Heart left ventricle (tissue), 13 donors: ENCODE data around the gene RACK1.

ENCODE experiments used
- POLR2A ChIP-seq, 2 donors: fragments of 450-650 bp; IDR thresholded peaks; one replicate each; pipeline ENCODE4 v1.6.1; 2017; ENCODE audit warnings: antibody characterized with exemption in 2 of 2, mild to moderate bottlenecking in 2 of 2, moderate library complexity in 2 of 2
- TF ChIP-seq, protein P1 (sequence below), 12 donors: fragments of 200-600 bp; sonication (generic) in 4 of 12; IDR thresholded peaks; one replicate each; pipeline versions ENCODE4 v1.5.0 to v1.8.0; 2018 to 2022; ENCODE audit warnings: antibody characterized with exemption in 12 of 12, mild to moderate bottlenecking in 5 of 12
- donor health status: ischemic (EF 13 %, LVEDD 7.1; RV severe dilation, severe dysfunction).
- donor health status: DM: no; HTN: yes; CAD: no.
- donor health status: DM: no; HTN: no; CAD: no.
- donor health status: ischemic (EF 25% LVEDD 6.9; RV normal size, moderate dysfunction).
- donor health status: ischemic (EF 25% LVEDD 5.7; RV mildly dilated, moderate dysfunction).
- donor health status: ischemic (EF 35%, LVEDD 5.7; RV mildly dilated, moderate dysfunction).
- donor health status: nonischemic (EF 11% LVEDD 7.7; RV severe dilation, severe dysfunction).
- donor health status: DM: yes; HTN: yes; CAD: no.
- donor health status: PGD.
- donor health status: ischemic (EF 29% LVEDD 5.4; RV normal size, mild dysfunction).
- donor health status: nonischemic (EF 23%, LVEDD 6.1; RV moderate dilation, normal function).

DNA sequence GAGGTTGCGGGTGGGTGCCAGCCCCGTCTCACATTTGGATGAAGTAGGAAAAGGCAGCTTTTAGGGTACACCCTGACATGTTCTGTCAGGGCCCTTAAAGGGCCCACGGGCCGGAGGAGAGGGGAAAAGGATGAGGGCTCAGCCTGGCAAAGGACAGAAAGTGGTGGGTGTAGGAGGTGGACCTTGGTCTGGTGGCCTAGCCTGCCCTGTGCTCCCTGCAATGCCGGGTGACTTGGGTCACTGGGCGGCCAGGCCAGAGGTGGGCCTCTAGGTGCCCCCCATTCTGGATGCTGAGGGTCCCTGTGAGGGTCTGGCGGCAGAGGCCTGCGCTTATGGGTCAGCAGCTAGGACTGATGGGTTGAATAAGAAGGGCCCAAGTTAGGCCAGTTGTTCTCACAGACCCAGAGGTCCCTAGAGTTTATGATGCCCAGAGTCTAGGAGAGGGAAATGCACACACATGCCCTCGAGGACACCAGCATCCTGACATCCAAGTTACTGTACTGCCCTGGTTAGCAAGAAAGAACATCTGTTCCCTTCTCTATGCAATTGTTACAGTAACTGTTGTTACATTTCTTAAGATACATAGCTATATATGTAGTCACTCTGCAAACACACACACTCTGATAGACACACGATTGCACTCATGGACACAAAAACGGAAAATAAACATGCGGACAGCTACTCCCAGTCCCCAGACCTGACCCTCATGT is 51.2 kb downstream of the RACK1 start:
- TF ChIP-seq, protein P1, sequence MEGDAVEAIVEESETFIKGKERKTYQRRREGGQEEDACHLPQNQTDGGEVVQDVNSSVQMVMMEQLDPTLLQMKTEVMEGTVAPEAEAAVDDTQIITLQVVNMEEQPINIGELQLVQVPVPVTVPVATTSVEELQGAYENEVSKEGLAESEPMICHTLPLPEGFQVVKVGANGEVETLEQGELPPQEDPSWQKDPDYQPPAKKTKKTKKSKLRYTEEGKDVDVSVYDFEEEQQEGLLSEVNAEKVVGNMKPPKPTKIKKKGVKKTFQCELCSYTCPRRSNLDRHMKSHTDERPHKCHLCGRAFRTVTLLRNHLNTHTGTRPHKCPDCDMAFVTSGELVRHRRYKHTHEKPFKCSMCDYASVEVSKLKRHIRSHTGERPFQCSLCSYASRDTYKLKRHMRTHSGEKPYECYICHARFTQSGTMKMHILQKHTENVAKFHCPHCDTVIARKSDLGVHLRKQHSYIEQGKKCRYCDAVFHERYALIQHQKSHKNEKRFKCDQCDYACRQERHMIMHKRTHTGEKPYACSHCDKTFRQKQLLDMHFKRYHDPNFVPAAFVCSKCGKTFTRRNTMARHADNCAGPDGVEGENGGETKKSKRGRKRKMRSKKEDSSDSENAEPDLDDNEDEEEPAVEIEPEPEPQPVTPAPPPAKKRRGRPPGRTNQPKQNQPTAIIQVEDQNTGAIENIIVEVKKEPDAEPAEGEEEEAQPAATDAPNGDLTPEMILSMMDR (IDR thresholded peaks at IDR 0.05) = no peak
- no peak for TF ChIP-seq POLR2A (IDR thresholded peaks at IDR 0.05)
